ENCODE results near the gene SYNE2. TPM values are rescaled to one million over a fixed set of nuclear protein-coding genes. Genes with fewer than 3 reads are reported as not detected.

Gene SYNE2
- total RNA-seq, 4 donors from 2014 or later, result 101 to 162 (median 114) TPM

DNA sequence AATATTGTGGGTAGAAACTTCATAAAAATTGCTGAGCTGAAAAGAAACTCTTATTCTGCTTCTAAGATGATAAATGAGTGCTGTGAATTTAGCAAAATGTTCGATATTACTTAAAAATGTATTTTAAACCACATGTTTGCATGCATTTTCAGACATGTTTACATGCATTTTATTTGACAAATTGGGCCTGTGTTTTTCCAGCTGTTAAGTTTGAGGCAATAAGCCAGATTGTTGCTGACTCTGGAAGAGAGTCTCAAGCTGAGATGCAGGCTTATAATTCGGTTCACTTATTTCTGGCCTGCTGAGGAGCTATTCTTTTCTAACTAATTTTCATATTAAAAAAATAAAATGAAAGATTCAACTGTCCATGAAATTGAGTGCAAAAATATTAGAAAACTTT is 110.1 kb downstream of the SYNE2 start:
- no peaks in the 10 kb centered on the region for H3K9me3 ChIP-seq
- H3K4me1 ChIP-seq, result no peaks in the 10 kb centered on the region
- H3K36me3 ChIP-seq, result no peaks in the 10 kb centered on the region
- H3K27ac ChIP-seq, result no peak overlapping the region
- intact Hi-C loops (cut with DNase I; ENCODE audit: low total_unique reads), result no loop called here
- H3K27me3 ChIP-seq, result no peaks in the 10 kb centered on the region
- no peak for DNase-seq
- no peak for TF ChIP-seq POLR2A (IDR thresholded peaks at IDR 0.05)
- TF ChIP-seq, protein P1, sequence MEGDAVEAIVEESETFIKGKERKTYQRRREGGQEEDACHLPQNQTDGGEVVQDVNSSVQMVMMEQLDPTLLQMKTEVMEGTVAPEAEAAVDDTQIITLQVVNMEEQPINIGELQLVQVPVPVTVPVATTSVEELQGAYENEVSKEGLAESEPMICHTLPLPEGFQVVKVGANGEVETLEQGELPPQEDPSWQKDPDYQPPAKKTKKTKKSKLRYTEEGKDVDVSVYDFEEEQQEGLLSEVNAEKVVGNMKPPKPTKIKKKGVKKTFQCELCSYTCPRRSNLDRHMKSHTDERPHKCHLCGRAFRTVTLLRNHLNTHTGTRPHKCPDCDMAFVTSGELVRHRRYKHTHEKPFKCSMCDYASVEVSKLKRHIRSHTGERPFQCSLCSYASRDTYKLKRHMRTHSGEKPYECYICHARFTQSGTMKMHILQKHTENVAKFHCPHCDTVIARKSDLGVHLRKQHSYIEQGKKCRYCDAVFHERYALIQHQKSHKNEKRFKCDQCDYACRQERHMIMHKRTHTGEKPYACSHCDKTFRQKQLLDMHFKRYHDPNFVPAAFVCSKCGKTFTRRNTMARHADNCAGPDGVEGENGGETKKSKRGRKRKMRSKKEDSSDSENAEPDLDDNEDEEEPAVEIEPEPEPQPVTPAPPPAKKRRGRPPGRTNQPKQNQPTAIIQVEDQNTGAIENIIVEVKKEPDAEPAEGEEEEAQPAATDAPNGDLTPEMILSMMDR (IDR thresholded peaks at IDR 0.05), result no peak
- no peak overlapping the region for H3K4me3 ChIP-seq

- H3K27ac ChIP-seq, result no peak overlapping the region
- no peak for TF ChIP-seq POLR2A (IDR thresholded peaks at IDR 0.05)
- TF ChIP-seq, protein P1 (IDR thresholded peaks at IDR 0.05), result no peak
- H3K36me3 ChIP-seq, result no peaks in the 10 kb centered on the region
- H3K9me3 ChIP-seq, result no peaks in the 10 kb centered on the region
- no peak for DNase-seq
- intact Hi-C loops (cut with DNase I; ENCODE audit: low total_unique reads), result no loop called here
- no peaks in the 10 kb centered on the region for H3K4me1 ChIP-seq
- H3K27me3 ChIP-seq, result no peaks in the 10 kb centered on the region
- no peak overlapping the region for H3K4me3 ChIP-seq
Observed at GRCh38 chr14:63963439-63963838, 110.6 kb downstream of the SYNE2 start.

DNA sequence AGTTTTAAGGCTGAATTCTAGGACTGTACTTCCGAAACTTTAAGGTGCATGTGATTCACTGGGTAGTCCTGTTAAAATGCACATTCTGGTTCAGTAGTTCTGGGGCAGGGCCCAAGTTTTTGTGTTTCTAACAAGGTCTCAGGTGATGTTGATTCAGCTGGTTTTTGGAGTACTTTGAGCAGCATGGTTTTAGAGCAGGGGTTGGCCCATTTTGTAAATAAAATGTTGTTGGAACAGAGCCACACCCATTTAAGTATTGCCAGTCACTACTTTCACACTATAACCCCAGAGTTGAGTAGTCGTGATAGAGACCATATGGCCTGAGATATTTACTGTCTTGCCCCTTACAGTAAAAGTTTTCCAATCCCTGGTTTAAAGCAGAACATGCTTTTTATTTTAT is 111.3 kb downstream of the SYNE2 start:
- Histone ChIP-seq H3K36me3 (no peaks in the 10 kb centered on the region), H3K4me1 (no peaks in the 10 kb centered on the region), H3K4me3 (no peak overlapping the region), H3K9me3 (no peaks in the 10 kb centered on the region), H3K27ac (no peak overlapping the region), H3K27me3 (no peaks in the 10 kb centered on the region)
- TF ChIP-seq POLR2A (IDR thresholded peaks at IDR 0.05), result no peak
- TF ChIP-seq, protein P1 (IDR thresholded peaks at IDR 0.05), result no peak
- intact Hi-C loops (cut with DNase I; ENCODE audit: low total_unique reads), result no loop called here
- no peak for DNase-seq

GRCh38 chr14:63966407-63966806 is 113.6 kb downstream of the SYNE2 start:
- no peak for DNase-seq
- H3K27ac ChIP-seq, result no peak overlapping the region
- H3K36me3 ChIP-seq, result no peaks in the 10 kb centered on the region
- intact Hi-C loops (cut with DNase I; ENCODE audit: low total_unique reads), result no loop called here
- no peak overlapping the region for H3K4me3 ChIP-seq
- H3K27me3 ChIP-seq, result no peaks in the 10 kb centered on the region
- TF ChIP-seq POLR2A (IDR thresholded peaks at IDR 0.05), result no peak
- TF ChIP-seq, protein P1 (IDR thresholded peaks at IDR 0.05), result no peak
- H3K4me1 ChIP-seq, result no peaks in the 10 kb centered on the region
- no peaks in the 10 kb centered on the region for H3K9me3 ChIP-seq

DNA sequence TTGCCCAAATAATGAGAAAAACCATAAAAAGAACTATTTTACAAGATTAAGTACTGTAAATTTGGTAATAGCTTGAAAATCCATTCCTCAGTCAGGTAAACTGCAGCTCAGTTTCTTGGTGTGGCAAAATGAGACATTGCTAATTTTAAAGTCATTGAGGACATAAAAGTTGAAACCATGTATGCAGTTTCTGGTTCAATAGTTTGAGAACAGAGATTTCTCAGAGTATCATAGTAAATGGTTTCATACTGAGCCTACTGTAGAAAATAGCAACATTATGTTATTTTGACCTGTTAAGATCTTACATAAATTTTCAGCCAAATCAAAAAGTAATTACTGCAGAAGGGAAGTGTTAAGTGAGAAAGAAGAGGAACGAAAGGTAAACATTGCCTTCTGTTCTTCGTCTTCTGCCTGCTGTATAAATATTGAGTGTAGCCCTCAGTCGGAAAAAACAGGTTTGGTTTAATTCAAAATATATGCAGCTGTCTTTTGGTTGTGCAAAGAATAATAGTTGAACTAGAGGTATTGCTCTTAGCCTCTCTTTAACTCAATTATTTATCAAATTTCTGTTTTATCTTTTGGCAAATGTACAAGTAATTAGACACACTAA is 119.6 kb downstream of the SYNE2 start:
- no peak for DNase-seq
- no peak overlapping the region for H3K27ac ChIP-seq
- TF ChIP-seq, protein P1 (IDR thresholded peaks at IDR 0.05), result no peak
- no peak for TF ChIP-seq POLR2A (IDR thresholded peaks at IDR 0.05)
- intact Hi-C loops (cut with DNase I; ENCODE audit: low total_unique reads), result no loop called here
- H3K36me3 ChIP-seq, result no peaks in the 10 kb centered on the region
- H3K4me1 ChIP-seq, result no peaks in the 10 kb centered on the region
- no peak overlapping the region for H3K4me3 ChIP-seq
- no peaks in the 10 kb centered on the region for H3K9me3 ChIP-seq
- no peaks in the 10 kb centered on the region for H3K27me3 ChIP-seq
